Breast epithelium (tissue), 4 donors: Measurements from ENCODE around the gene FLNC. TPM values are rescaled to one million over a fixed set of nuclear protein-coding genes. Genes with fewer than 3 reads are reported as not detected.

Experiments used
- DNase-seq, 2 donors: peaks; one replicate each; pipeline ENCODE4 v3.0.0-alpha.2; 2019; ENCODE audit warnings: low spot score in 2 of 2
- H3K27ac ChIP-seq, 2 donors: fragments of 200-600 bp; sonication (generic) in 1 of 2; one replicate each; pipeline ENCODE4 v1.5.1; 2016 to 2019; ENCODE audit warnings: mild to moderate bottlenecking in 1 of 2
- H3K27me3 ChIP-seq, 2 donors: fragments of 200-600 bp; sonication (generic) in 1 of 2; one replicate each; pipeline versions ENCODE4 v1.5.1 to v1.6.0; 2017 to 2019; ENCODE audit warnings: control low read depth in 1 of 2, mild to moderate bottlenecking in 1 of 2
- H3K36me3 ChIP-seq: fragments of 200-600 bp; one replicate; pipeline ENCODE4 v1.5.1; 2019
- H3K4me1 ChIP-seq, 2 donors: fragments of 200-600 bp; sonication (generic); one replicate each; pipeline ENCODE4 v1.5.1; 2016 to 2019; ENCODE audit warnings: control low read depth in 1 of 2
- H3K4me3 ChIP-seq, 3 donors: fragments of 200-600 bp; sonication (generic); 1 replicate in 2 of 3; 2 replicates in 1 of 3; pipeline ENCODE4 v1.5.1; 2016 to 2019; ENCODE audit warnings: mild to moderate bottlenecking in 3 of 3, moderate library complexity in 2 of 3
- H3K9me3 ChIP-seq, 2 donors: fragments of 200-600 bp; sonication (generic) in 1 of 2; one replicate each; pipeline ENCODE4 v1.5.1; 2016 to 2019; ENCODE audit warnings: control low read depth in 1 of 2
- POLR2A ChIP-seq: fragments of 450-650 bp; IDR thresholded peaks from one replicate; pipeline ENCODE4 v1.6.1; 2016; ENCODE audit warnings: antibody characterized with exemption, mild to moderate bottlenecking, moderate library complexity
- POLR2AphosphoS5 ChIP-seq, 3 donors: sonication (generic); formaldehyde crosslinking; IDR thresholded peaks; one replicate each; pipeline ENCODE4 v1.6.1; 2017; ENCODE audit warnings: antibody characterized with exemption in 3 of 3
- intact Hi-C: fragments of 100-400 bp; cut with DNase I; formaldehyde crosslinking; loops from one replicate; pipeline ENCODE4 v1.15.1; 2023; ENCODE audit warnings: low total_unique reads
- total RNA-seq, 3 donors: library from RNA; depleted of rRNA; stranded (reverse); fragments of >200 nt; gene quantifications; one replicate each; pipeline ENCODE4 v1.1.0, GENCODE V29; 2016
- TF ChIP-seq, protein P1 (sequence below), 3 donors: fragments of 450-650 bp; IDR thresholded peaks; one replicate each; pipeline ENCODE4 v1.5.1; 2016 to 2017; ENCODE audit warnings: antibody characterized with exemption in 3 of 3, mild to moderate bottlenecking in 3 of 3, moderate library complexity in 3 of 3

The FLNC gene
- total RNA-seq, 3 donors from 2014 or later: 5.1 to 7.5 (median 6.0) TPM

DNA sequence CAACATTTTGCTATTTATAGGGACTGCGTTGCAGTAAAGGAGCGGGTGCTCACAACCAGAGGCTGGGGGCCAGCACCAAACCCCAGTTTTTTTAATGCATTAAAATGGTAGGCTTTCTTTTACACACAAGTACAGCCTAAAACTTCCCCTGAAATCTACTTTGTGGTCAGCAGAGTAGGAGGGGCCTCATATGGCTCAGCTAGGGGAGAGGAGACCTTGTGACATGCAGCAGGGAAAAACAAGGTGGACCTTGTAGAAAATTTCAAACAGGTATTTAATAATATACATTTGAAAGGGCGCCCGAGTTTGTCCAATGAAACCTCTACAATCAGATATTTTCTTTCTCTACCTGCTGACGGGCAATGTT is 37.0 kb upstream of the FLNC start:
- no peaks in the 10 kb centered on the region for H3K9me3 ChIP-seq
- no peak for DNase-seq
- TF ChIP-seq POLR2A: no peak
- intact Hi-C loops: no loop called here
- no peaks in the 10 kb centered on the region for H3K27me3 ChIP-seq
- H3K27ac ChIP-seq: no peak overlapping the region
- H3K36me3 ChIP-seq: no peaks in the 10 kb centered on the region
- no peaks in the 10 kb centered on the region for H3K4me1 ChIP-seq
- no peak overlapping the region for H3K4me3 ChIP-seq

DNA sequence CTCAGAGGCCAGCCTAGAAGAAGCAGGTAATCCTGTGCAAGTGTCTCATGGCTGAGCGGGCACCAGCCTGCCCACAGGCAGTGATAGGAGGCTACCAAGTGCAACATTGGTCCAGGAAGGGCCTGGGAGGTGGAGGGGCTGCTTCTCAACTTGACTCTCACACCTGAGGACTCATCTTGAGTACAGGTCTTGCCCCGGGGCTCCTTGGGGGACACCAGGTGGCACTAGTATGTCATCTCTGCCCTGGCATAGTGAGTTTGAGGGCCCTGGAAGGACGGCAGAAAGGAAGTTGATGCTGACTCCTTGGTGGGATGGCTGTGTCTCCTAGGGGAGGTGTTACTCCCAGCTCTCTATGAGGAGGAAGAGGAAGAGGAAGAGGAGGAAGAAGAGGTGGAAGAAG is 36.2 kb upstream of the FLNC start:
- intact Hi-C loops: no loop called here
- H3K27ac ChIP-seq: no peak overlapping the region
- H3K9me3 ChIP-seq: no peaks in the 10 kb centered on the region
- no peaks in the 10 kb centered on the region for H3K36me3 ChIP-seq
- no peaks in the 10 kb centered on the region for H3K4me1 ChIP-seq
- H3K27me3 ChIP-seq: no peaks in the 10 kb centered on the region
- H3K4me3 ChIP-seq: no peak overlapping the region
- TF ChIP-seq, protein P1, sequence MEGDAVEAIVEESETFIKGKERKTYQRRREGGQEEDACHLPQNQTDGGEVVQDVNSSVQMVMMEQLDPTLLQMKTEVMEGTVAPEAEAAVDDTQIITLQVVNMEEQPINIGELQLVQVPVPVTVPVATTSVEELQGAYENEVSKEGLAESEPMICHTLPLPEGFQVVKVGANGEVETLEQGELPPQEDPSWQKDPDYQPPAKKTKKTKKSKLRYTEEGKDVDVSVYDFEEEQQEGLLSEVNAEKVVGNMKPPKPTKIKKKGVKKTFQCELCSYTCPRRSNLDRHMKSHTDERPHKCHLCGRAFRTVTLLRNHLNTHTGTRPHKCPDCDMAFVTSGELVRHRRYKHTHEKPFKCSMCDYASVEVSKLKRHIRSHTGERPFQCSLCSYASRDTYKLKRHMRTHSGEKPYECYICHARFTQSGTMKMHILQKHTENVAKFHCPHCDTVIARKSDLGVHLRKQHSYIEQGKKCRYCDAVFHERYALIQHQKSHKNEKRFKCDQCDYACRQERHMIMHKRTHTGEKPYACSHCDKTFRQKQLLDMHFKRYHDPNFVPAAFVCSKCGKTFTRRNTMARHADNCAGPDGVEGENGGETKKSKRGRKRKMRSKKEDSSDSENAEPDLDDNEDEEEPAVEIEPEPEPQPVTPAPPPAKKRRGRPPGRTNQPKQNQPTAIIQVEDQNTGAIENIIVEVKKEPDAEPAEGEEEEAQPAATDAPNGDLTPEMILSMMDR (IDR thresholded peaks at IDR 0.05): no peak
- no peak for TF ChIP-seq POLR2AphosphoS5 (IDR thresholded peaks at IDR 0.05)
- no peak for TF ChIP-seq POLR2A
- DNase-seq: no peak

DNA sequence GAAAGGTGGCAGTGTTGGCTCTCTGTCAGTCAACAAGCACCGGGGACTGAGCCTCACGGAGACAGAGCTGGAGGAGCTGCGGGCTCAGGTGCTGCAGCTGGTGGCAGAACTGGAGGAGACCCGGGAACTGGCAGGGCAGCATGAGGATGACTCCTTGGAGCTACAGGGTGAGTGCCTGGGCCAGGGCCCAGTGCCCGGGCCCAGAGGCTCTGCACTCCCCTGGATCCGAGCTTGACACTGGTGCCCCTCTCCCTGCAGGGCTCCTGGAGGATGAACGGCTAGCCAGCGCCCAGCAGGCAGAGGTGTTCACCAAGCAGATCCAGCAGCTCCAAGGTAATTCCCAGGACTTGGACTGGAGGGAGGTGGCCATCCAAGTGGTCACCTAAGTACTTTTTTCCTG is 35.8 kb upstream of the FLNC start:
- intact Hi-C loops: no loop called here
- no peak for TF ChIP-seq POLR2A
- TF ChIP-seq, protein P1 (IDR thresholded peaks at IDR 0.05): no peak
- TF ChIP-seq POLR2AphosphoS5 (IDR thresholded peaks at IDR 0.05): no peak
- DNase-seq: no peak

DNA sequence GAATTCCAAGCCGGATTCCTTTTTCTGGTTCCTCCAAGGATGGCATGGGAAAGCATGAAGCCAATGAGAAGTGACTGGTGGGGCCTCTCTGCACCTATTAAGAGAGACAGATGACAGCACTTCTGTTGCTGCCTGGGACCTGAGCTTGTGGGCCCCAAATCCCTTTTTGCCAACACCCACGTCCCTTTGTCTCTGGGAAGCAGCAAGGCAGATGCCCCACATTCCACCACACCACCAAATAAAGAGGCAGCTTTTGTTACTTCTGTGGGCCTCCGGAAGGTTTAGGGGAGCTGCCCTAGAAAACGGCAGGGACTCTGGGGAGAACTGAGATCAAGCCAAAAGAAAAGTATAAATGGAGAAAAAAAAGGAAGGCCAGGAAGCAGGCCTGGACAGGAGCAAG is 35.1 kb upstream of the FLNC start:
- Histone ChIP-seq H3K4me3 (no peak overlapping the region), H3K9me3 (no peaks in the 10 kb centered on the region), H3K36me3 (no peaks in the 10 kb centered on the region), H3K27ac (no peak overlapping the region), H3K4me1 (no peaks in the 10 kb centered on the region), H3K27me3 (no peaks in the 10 kb centered on the region)
- intact Hi-C loops: loop anchor here (5.0 kb wide), 1 partner anchor 872 kb away; no protein-coding TSS in a partner anchor
- DNase-seq: no peak
- TF ChIP-seq POLR2A: no peak
- TF ChIP-seq, protein P1 (IDR thresholded peaks at IDR 0.05): no peak
- no peak for TF ChIP-seq POLR2AphosphoS5 (IDR thresholded peaks at IDR 0.05)

More for the DNA sequence above, 35.8 kb upstream of the FLNC start:
- no peaks in the 10 kb centered on the region for H3K36me3 ChIP-seq
- no peak overlapping the region for H3K27ac ChIP-seq
- no peak overlapping the region for H3K4me3 ChIP-seq
- no peaks in the 10 kb centered on the region for H3K27me3 ChIP-seq
- H3K4me1 ChIP-seq: no peaks in the 10 kb centered on the region
- H3K9me3 ChIP-seq: no peaks in the 10 kb centered on the region

DNA sequence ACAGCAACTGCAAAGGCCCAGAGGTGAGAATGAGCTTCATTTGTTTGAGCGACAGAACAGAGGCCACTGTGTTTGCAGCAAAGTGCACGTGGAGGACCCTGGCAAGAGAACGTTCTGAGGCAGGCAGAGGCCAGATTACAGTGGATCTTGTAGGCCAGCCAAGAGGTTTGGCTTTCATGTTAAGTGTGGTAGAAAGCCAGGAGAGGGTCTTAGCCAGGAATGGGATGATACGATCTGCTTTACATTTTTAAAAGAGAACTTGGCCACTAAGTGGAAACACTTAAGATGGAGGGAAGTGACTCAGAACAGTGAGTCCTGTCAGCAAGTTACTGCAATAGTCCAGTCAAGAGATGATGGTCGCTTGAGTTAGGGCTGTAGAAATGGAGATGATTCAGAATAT is 33.9 kb upstream of the FLNC start:
- TF ChIP-seq, protein P1 (IDR thresholded peaks at IDR 0.05): no peak
- TF ChIP-seq POLR2AphosphoS5 (IDR thresholded peaks at IDR 0.05) (no peak), POLR2A (no peak)
- H3K27ac ChIP-seq: no peak overlapping the region
- H3K36me3 ChIP-seq: no peaks in the 10 kb centered on the region
- no peaks in the 10 kb centered on the region for H3K4me1 ChIP-seq
- no peaks in the 10 kb centered on the region for H3K9me3 ChIP-seq
- no peak for DNase-seq
- H3K4me3 ChIP-seq: no peak overlapping the region
- intact Hi-C loops: loop anchor here (2.0 to 5.0 kb wide), 2 partner anchors 78 to 871 kb away; no protein-coding TSS in a partner anchor
- H3K27me3 ChIP-seq: no peaks in the 10 kb centered on the region

DNA sequence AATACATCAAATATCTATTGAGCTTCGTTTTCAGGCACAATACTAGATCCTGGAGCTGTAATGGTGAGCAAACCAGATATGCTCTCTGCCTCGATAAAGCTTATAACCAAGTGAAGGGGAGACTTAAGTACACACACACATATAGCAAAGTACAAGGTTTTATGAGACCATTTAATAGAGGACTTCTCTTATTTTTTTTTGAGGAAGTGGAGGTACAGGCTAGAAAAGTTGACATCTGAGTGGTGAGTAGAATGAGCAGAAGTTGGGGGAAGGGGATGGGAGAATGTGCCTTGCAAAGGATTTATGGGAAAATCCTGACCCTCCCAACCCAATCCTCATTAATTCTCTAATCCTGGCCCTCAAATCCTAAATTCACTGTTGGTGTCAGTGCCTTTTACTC is 30.8 kb upstream of the FLNC start:
- Histone ChIP-seq H3K27ac (no peak overlapping the region), H3K9me3 (no peaks in the 10 kb centered on the region), H3K36me3 (no peaks in the 10 kb centered on the region), H3K27me3 (no peaks in the 10 kb centered on the region), H3K4me3 (no peak overlapping the region), H3K4me1 (no peaks in the 10 kb centered on the region)
- TF ChIP-seq, protein P1 (IDR thresholded peaks at IDR 0.05): no peak
- no peak for TF ChIP-seq POLR2A
- TF ChIP-seq POLR2AphosphoS5 (IDR thresholded peaks at IDR 0.05): no peak
- no peak for DNase-seq
- intact Hi-C loops: loop anchor here (5.0 kb wide), 1 partner anchor 868 kb away; no protein-coding TSS in a partner anchor
